DMS53 (cell line): Measurements from ENCODE around the gene SLC9C1.

ENCODE experiments used
- DNase-seq: peaks from one replicate; lab custom pipeline; 2025; lab: John Stamatoyannopoulos, UW

The SLC9C1 gene

GRCh38 chr3:112293368-112294321 is at the start of gene SLC9C1:
Gene SLC9C1, minus strand, starts transcription at chr3:112294216. Its CDS starts 7,425 bp downstream, at chr3:112286791.
- DNase-seq: peak; percentile 81

GRCh38 chr3:112341386-112341785 is 47.4 kb upstream of the SLC9C1 start:
- DNase-seq: no peak

GRCh38 chr3:112339609-112340008 is 45.6 kb upstream of the SLC9C1 start:
- DNase-seq: no peak

- DNase-seq: no peak
Measured at GRCh38 chr3:112339134-112339533, 45.1 kb upstream of the SLC9C1 start.

GRCh38 chr3:112338727-112339056 is 44.7 kb upstream of the SLC9C1 start:
- no peak for DNase-seq

GRCh38 chr3:112338021-112338726 is 44.2 kb upstream of the SLC9C1 start:
- DNase-seq: no peak

GRCh38 chr3:112335434-112335781 is 41.4 kb upstream of the SLC9C1 start:
- DNase-seq: no peak

GRCh38 chr3:112334691-112335433 is 40.8 kb upstream of the SLC9C1 start:
- DNase-seq: no peak

- DNase-seq: no peak
Measured at GRCh38 chr3:112333381-112334317, 39.6 kb upstream of the SLC9C1 start.

GRCh38 chr3:112333002-112333380 is 39.0 kb upstream of the SLC9C1 start, which contains the start of gene CD200:
Gene CD200, plus strand, starts transcription at chr3:112333156. Its CDS starts 57 bp downstream, at chr3:112333213.
- peak; percentile 70 for DNase-seq

- no peak for DNase-seq
Measured at GRCh38 chr3:112331851-112332250, 37.8 kb upstream of the SLC9C1 start.

- DNase-seq: peak; percentile 81
Measured at GRCh38 chr3:112327371-112327951, 33.4 kb upstream of the SLC9C1 start.

- DNase-seq: no peak
Measured at GRCh38 chr3:112321867-112322652, 28.0 kb upstream of the SLC9C1 start.

GRCh38 chr3:112320691-112321090 is 26.7 kb upstream of the SLC9C1 start:
- no peak for DNase-seq

GRCh38 chr3:112319516-112320276 is 25.7 kb upstream of the SLC9C1 start:
- no peak for DNase-seq

GRCh38 chr3:112315791-112316190 is 21.8 kb upstream of the SLC9C1 start:
- DNase-seq: no peak

GRCh38 chr3:112314649-112315048 is 20.6 kb upstream of the SLC9C1 start:
- no peak for DNase-seq

- DNase-seq: peak; percentile 97
Measured at GRCh38 chr3:112308151-112308911, 14.3 kb upstream of the SLC9C1 start.

GRCh38 chr3:112307557-112307956 is 13.5 kb upstream of the SLC9C1 start:
- peak; percentile 42 for DNase-seq
